Measurements from ENCODE around the gene PTPRG.
"Not testable (repeated sequence)": the region's sequence is repeated elsewhere in the genome, so short reads cannot be mapped to it uniquely, and the experiment has no call there.

The PTPRG gene

DNA sequence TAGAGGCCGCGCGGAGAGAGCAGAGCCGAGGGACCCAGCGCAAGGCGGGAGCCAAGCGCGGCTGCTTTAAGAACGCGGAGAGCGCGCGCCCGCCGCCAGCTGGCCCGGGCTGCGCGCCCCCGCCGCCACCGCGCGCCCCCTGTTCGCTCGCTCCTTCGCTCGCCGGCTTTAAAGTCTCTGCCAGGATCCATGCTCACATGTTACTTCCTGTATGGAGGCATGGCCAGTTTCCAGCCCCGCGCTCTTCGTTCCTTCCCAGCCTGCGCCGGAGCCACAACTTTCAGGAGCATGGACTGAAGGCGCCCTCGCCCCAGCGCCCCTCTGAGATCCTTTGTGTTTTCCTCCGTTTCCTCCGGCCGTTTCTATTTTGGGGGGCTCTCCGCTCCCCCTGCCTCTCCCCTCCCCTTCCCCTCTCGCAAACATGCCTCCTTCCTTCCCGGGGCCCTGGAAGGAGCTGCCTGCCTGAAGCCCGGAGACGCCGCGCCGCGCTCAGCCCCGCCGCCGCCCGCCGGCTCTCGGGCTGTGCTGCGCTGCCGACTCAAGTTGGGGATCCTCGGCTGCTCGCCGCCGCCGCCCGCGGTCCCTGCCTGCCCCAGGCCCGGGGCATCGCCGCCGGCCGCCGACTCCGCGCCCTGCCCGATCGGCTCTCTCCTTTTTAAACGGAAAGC, at the start of gene PTPRG:
PTPRG (plus strand) TSS at position 198 of the 668 bp plus-strand sequence. CDS start 717 bp downstream, outside the sequence.
- DNase-seq, result peak; percentile 5

DNA sequence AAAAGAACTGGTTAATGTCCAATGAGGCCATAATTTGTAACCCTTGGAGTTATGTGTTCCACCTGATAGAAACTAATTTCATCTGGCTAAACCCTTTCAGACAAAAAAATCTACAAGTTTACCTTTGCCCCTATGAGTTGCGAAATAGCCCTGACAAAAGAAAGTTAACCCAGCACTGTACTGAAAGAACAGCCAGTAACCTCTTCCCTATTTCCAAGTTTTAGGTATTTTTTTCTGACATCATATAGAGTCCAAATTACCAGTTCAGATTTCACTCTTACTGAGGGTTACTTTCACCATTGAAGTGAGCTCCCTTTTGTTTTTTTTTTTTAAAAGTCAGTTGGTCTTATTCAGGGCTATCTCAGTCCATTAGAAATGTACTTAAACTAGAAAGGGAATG, 42.8 kb upstream of the PTPRG start:
- DNase-seq, result no peak

DNA sequence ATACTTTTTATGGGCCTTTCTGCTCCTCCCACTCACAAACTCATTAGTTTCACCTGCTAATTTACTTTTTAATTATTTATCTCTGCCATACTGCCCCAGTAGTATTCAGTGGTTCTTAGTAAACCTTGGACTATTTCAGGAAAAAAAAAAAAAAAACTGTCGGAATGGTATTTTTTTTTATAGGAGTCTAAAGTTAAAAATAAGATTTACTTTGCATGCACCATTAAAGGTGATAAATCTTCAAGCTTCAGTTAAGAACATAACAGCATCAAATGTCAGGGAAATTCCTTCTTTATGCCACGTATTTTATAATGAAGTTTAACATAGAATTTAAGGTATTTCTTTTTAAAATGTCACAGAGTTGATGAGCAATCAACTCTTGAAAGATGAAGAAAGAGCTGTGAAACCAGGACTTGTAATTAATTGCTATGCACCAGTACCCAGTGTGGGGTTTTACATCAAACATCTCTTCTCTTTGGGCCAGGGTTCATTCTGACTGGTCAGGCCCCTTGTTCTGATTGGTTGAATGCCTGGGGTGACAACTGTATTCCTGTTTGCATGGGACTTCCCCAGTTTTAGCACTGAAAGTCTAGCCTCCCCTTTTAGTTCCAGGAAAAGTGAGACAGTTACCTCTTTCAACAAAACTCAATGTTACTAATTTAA, 40.3 kb upstream of the PTPRG start:
- peak; percentile 4 for DNase-seq

DNA sequence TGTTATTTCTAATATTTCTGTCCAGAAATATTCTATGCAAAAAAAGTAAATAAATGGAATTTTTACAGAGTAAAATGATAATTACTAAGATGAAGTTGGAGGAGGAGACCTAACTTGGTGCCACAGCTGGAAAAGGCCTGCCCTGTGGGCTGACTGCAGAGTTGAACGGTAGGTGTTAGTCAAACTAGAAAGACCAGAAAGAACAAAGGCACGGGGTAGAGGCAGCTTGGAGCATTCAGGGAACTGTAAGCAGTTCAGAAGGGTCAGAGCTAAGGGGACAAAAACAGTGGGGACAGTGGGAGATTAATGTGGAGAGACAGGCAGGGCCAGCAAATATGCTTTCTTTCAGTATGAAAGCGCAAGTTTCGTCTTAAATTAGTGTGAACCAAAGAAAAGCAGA, 39.3 kb upstream of the PTPRG start:
- no peak for DNase-seq

DNA sequence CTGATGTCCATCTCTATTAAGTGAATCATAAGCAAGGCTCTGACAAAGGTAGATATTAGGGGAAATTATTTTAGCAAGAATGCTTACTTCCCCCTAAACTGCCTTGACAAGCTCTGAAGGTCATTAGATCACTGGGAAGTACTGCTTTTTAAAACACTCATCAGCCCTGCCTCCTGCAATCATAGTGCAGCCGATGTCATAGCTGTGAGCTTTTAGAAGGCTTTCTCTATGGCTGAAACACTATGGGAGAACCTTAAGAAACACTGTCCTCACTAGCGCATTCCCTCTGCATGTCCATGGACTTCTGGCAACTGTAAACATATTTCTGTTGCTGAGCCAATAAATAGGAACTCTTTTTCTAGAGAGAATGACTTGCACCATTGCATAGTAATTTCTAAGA, 38.7 kb upstream of the PTPRG start:
- no peak for DNase-seq

DNA sequence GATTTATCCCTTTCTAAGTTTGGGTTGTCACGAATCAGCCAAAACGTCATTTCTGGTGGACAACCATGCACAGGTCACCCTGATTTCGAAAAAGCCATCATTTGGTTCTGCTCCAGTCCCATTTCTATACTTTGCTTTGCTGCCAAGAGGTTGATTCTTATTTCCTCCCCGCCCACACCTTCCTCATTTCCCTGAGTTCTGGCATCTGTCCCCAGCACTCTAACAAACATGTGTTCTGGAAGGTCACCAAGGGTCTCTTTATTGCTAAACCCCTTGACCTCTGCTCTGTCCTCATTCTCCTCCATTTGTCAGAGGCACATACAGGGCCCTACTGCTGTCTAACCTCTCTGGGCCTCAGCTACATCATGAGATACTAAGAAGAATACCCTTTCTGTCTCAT, 36.4 kb upstream of the PTPRG start:
- no peak for DNase-seq

DNA sequence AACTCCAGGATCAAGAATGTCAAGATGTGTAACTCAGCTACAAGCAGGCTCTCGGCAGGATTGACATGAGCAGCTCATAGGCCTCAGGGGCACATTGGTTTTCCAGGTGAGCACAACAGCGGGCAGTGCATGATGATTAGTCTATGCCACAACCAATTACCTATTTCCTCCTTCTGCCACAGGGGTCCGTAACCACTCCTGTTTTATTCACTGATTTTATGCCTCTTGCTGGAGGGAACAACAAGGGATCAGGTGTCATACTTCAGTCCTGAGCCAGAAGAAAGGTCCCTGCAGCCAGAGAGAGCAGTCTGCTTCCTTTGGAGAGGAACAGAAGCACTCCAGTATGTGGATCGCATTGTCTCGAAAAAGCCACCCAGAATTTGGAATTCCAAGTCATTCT, 35.1 kb upstream of the PTPRG start:
- no peak for DNase-seq

DNA sequence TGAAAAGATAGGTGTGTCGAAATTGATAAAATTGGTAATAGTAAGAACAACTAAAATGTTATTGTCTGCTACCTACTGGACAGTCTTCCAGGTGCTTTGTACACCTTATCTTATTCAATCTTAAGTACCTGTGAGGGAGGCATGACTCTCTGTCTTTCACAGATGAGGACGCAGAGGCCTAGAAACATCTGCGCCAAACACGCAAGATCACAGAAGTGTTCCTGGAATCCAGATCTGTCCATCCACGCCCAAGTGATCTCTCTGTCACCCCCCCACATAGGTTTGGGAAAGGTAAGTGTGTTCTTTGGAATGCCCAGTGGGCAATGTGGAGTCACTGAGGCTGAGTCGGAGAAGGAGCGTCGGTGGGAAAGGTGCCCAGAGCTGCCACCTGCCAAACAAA, 34.4 kb upstream of the PTPRG start:
- DNase-seq, result no peak

DNA sequence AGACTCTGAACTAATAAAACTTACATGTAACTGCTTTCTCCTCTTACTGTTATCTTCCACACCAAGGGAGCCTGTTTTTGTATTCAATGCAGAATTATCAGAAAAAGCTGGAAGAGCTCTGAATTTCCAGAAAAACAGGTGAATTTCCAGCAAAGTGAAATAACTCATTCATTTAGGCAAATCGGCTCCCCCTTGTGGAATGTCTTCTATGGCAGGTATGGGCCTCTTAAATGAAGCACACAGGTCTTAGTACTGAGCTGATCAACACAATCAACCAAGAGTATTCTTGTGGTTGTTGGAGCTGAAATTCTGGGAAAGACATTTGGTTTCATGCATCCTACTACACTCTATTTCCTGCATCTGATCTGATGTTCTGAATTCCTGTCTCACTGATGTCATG, 31.0 kb upstream of the PTPRG start:
- DNase-seq, result no peak

DNA sequence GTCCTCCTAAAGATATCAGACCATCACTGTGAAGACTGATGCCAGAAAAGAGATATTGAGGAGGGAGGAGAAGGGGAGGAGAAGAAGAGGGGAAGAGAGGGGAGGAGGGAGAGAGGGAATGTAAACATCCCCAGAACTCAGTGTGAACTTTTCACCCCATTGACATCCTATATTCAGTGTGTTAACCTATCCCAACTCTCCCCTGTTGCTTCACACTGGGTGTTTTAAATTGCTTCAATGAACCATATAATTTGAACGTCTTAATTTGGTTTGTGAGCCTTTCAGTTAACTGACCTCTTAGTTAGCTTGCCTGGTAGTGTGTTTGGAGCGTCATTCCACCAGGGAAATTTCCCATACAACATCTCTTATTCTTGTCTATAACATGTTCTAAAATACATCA, 29.8 kb upstream of the PTPRG start:
- no peak for DNase-seq

DNA sequence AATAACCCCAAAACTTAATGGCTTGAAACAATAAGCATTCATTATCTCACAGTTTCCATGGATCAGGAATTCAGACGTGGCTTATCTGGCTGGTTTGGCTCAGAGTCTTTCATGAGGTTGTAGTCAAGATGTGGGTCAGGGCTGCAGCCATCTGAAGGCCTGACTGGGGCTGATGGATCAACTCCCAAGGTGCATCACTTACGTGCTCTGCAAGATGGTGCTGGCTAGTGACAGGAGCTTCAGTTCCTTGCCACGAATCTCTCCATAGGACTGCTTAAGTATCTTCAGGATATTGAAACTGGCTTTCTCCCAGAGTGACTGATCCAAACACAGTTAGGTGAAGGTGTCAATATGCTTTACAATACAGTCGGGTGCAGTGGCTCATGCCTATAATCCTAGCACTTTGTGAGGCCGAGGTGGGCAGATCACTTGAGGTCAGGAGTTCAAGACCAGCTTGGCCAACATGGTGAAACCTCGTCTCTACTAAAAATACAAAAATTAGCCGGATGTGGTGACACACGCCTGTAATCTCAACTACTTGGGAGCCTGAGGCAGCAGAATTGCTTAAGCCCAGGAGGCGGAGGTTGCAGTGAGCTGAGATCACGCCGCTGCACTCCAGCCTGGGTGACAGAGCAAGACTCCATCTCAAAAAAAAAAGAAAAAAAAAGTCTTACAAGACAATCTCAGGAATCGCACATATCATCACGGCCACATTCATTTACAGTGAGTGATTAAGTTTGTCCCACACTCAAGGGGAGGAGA, 28.5 kb upstream of the PTPRG start:
- DNase-seq, result no peak

DNA sequence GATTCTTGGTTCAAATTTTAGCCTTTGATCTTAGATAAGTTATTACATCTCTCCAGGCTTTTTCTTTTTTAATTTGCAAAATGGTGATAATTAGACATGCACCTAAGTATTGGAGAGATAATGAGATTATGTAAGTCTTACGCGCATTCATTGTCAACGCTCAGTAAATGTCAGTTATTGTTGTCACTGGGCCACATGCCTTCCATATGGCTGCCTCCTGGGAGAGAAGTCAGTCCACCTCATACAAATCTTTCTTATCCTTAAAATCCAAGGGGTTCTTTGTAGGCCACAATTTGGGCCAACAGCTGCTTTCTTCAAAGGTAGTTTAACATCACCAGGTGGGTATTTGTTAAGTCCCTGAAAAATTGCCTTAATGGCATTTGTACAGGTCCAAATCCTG, 25.5 kb upstream of the PTPRG start:
- DNase-seq, result no peak

DNA sequence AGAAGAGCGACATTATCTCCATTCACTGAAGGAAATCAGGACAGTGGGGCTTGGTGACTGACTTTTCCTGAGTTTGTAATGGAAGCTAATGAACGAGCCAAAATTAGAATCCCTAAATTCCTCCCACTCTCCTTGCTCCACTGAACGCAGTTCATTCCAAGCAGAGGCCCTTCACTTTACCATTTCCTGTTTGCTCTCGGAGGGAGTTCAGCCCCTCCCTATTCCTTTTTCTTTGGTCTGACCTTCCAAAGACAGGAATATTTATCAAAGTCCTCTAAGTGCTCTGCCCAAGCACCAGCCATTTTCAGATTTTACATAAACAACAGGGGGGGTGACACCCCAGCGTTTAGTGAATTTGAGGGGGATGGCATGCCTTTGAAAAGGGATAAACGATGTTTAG, 24.0 kb upstream of the PTPRG start:
- no peak for DNase-seq

DNA sequence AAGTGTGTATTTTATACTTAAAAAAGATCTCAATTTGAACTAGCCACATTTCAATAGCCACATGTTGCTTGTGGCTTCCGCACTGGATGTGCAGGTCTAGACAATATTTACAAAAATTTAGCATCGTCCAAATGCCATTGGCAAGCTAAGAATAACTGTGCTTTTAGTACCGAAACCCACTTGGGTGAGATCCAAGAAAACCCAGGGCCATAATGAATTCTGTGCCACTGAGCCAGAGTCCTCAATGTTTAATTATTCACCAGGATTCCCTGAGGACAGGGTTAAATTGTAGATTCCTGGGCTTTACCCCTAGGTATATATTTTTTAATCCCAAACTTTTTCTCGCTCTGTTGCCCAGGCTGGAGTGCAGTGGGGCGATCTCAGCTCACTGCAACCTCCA, 22.9 kb upstream of the PTPRG start:
- DNase-seq, result no peak

DNA sequence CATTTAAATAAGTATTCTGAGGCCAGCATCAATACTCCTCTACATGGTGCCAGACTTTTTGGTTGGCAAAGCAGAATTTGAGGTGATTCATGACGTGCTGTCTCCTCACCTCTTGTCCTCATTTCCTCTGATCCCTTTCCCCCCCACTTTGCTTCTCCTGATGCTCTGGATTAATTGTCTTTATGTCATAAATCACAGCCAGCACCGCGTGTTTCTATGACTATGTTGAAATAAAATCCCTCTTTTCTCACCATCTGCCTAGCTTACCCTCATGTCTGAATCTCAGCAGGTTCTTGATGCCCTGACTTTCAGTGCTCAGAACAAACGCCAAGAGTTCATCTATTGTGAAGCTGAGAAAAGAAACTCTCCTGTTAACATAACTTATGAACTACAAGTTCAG, 19.7 kb upstream of the PTPRG start:
- no peak for DNase-seq

DNA sequence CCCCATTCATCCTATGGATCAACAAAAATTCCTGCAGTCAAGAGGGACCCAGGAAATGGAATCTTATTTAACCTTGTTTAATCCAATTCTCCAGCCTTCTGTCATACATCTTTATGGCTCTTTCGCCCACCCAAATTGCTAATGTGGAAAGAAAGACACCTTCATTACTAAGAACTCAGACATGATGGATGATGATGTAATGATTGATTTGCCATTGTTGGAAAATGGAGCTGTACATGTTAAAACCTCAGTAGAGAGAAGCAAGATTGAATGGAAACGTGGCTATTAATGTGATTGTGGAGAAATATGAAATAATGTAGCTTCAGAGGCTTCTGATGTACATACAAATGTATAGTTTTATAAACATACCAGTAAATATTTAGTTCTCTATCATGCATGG, 15.7 kb upstream of the PTPRG start:
- DNase-seq, result no peak

DNA sequence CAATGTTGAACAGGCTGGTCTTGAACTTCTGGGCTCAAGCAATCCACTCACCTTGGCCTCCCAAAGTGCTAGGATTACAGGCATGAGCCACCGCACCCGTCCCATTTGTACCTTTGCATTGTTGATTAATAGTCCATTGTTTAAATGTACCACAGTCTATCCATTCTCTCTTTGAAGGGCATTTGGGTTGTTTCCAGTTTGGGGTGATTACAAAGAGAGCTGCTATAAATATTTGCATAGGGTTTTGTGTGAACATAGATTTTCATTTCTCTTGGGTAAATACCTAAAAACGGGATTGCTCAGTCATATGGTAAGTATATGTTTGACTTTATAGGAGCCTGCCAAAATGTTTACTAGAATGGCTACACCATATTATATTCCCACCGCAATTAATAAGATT, 13.7 kb upstream of the PTPRG start:
- DNase-seq, result no peak

DNA sequence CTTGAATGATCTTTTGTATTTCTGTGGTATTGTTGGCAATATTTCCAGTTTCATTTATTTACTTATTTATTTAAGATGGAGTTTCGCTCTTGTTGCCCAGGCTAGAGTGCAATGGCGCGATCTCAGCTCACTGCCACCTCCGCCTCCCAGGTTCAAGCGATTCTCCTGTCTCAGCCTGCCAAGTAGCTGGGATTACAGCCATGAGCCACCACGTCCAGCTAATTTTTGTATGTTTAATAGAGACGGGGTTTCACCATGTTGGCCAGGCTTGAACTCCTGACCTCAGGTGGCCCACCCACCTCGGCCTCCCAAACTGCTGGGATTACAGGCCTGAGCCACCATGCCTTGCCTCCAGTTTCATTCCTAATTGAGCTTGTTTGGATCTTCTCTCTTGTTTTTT, 8.7 kb upstream of the PTPRG start:
- not testable (repeated sequence) for DNase-seq

DNA sequence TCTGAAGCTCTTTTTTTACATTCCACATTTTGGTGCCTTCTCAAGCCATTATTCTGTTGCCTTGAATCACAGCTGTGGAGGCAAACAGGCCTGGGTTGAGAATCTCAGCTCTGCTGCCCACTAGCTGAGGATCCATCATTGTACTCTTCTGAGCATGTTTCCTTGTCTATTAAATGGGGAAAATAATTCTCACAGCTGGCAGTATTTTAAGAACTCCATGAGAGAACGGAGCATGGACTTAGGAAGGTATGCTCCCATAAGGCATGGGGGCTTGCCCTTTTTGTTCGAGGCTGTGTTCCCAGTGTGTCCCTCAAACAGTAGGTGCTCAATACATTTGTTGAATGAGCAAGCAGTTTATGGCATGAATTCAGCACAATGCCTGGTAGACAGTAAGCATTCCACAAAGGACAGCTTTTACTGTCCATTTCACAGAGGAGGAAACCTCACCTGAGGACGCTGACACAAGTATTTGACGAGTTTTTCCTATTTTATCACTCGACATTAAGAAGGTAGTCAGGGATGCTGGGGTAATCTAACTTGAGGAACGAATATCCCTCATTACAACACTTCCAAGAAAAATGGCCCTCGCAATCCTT, 2.1 kb upstream of the PTPRG start:
- DNase-seq, result no peak

DNA sequence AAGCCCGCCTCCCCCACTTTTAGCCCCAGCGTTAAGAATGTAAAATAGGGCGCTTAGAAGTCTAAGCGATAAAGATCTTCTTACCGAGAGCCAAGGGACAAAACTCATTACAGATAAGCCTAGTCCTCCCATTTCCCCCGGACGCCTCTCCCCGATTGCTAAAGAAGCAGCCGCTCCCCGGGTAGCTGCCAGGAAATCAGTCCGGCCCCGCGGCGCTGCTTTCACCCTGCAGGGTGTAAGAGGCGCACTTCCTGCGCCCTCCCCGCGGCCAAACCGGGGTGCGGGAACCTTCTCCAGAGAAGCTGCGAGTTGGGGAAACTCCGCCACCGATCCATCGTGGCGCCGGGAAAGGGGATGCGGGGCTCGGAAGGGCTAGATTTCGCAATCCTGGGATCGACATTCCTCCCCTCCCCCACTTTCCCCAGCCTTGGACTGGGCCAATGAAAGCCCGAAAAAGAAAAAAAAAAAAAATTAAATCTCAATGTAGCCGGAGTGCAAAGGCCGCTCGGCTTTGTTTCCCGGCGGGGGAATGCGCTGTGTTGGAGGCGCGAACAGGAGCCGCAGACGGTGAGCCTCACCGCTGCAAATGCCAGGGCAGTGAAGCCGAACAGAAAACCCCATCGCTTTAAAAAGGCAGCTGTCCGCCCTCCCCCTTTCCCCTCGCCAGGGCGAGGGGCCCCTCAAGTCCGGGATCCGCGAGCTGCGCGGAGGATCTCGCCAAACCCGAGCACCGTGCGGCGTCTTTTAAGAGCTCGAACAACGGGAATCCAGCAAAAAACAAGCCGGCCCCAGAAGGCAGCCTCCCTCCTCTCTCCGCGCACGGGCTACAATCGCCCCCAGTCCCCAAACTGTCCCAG, 626 bp upstream of the PTPRG start:
- no peak for DNase-seq

DNA sequence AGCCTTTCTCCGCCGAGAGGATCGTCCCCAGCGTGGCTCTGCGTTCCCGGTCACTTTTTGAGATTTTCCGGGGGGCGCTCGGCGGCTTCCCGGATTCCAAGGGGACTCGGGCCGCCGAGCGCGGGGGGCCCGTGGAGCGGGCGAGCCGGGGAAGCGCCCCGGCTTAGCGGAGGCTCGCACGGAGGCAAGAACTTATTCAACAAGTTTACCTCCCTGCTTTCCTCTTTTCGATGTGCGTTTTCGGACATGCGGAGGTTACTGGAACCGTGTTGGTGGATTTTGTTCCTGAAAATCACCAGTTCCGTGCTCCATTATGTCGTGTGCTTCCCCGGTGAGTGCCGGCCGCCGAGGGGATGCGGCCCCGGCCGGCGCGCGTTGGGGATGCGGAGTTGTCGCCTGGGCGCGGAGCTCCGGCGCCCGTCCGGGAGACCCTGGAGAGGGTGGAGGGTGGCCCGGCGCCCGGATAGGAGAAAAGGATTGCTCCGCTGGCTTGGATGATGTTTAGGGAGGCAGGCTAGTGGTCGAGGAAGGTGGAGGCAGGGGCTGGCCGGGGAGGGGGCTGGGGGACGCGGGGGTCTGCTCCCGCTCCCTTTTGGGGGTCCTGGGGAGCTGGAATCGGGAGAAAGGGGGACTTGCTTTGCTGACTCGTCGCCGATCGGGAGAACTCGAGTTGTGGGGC, 810 bp downstream of the PTPRG start:
- DNase-seq, result no peak

DNA sequence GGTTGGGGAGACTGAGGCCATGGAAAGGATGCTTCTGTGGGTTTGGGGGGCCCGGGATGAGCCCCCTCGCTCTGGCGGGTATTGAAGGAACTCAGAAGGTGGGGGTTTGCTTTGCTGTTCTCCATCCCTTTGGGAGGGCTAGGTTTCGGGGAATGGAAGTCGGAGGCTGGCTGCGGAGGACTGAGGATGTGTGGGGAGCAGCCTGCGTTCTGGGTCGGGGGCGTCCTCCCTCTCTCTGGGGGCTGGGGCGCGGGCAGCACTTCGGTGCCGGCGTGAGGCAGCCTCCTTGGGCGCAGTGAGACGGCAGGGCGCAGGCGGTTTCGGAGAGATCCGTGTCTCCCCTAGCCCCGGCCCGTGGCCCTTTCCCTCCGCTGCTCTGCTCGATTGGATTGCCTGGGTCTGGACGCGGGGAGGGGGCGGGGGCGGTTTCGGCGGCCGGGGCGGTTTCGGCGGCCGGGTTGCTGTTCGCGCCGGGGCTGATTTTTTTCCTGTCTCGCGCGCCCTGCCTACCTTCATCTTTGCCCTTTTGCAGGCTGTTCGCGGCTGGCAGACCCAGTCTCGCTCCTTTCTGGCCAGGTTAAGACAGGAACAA, 1.4 kb downstream of the PTPRG start:
- no peak for DNase-seq
